ENCODE data around the gene NFATC1. TPM values are rescaled to one million over a fixed set of nuclear protein-coding genes. Genes with fewer than 3 reads are reported as not detected.

NFATC1 gene
- polyA plus RNA-seq, 2 donors: 1.3 to 1.9 TPM

DNA sequence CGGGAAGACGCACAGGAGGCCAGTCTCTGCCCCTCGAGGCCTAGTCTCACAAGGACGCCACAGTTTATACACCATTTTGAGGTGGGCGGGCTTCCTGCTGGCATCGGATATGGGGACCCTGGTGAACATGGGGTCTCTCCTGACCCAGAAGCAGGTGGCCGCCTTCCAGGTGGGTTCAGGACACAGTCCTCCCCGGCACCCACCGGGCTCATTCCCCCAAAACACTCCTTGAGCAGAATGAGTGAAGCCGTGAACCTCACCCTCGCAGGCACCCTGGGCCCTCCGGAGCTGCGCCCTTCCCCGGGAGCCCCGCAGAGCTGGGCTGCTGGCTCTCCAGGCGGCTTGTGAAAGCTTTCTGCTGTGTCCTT, 6.5 kb downstream of the NFATC1 start:
- H3K4me3 ChIP-seq (ENCODE audit: low read depth in 1 of 2, low read length in 2 of 2): no peak overlapping the region
- WGBS, 2 donors: 93 to 94% methylated on average over 16 of the region's 16 CpGs
- H3K36me3 ChIP-seq (ENCODE audit: control insufficient read depth in 2 of 2, insufficient read depth in 2 of 2, low read length in 1 of 2): no peaks in the 10 kb centered on the region
- H3K27ac ChIP-seq (ENCODE audit: low read depth in 2 of 2, low read length in 1 of 2): no peak overlapping the region
- no peaks in the 10 kb centered on the region for H3K9me3 ChIP-seq (ENCODE audit: control insufficient read depth in 2 of 2, insufficient read depth in 1 of 2, low read depth in 1 of 2, low read length in 1 of 2)
- H3K4me1 ChIP-seq (ENCODE audit: control insufficient read depth in 2 of 2, insufficient read depth in 2 of 2, low read length in 1 of 2): peaks cover 0 to 8% of the 10 kb centered on the region in 2 donors
- no peaks in the 10 kb centered on the region for H3K27me3 ChIP-seq (ENCODE audit: control insufficient read depth in 1 of 2, insufficient read depth in 2 of 2, low read length in 2 of 2)

GRCh38 chr18:79402977-79403722, 7.4 kb downstream of the NFATC1 start:
- Histone ChIP-seq H3K4me3 (ENCODE audit: low read depth in 1 of 2, low read length in 2 of 2) (no peak overlapping the region), H3K27ac (ENCODE audit: low read depth in 2 of 2, low read length in 1 of 2) (peak overlapping the region; percentile 37 to 40), H3K9me3 (ENCODE audit: control insufficient read depth in 2 of 2, insufficient read depth in 1 of 2, low read depth in 1 of 2, low read length in 1 of 2) (no peaks in the 10 kb centered on the region), H3K36me3 (ENCODE audit: control insufficient read depth in 2 of 2, insufficient read depth in 2 of 2, low read length in 1 of 2) (no peaks in the 10 kb centered on the region), H3K4me1 (ENCODE audit: control insufficient read depth in 2 of 2, insufficient read depth in 2 of 2, low read length in 1 of 2) (peaks cover 0 to 8% of the 10 kb centered on the region in 2 donors), H3K27me3 (ENCODE audit: control insufficient read depth in 1 of 2, insufficient read depth in 2 of 2, low read length in 2 of 2) (no peaks in the 10 kb centered on the region)
- 23 to 28% methylated on average over 27 of the region's 27 CpGs for WGBS, 2 donors

- Histone ChIP-seq H3K4me1 (ENCODE audit: control insufficient read depth in 2 of 2, insufficient read depth in 2 of 2, low read length in 1 of 2) (peaks cover 0 to 8% of the 10 kb centered on the region in 2 donors), H3K27me3 (ENCODE audit: control insufficient read depth in 1 of 2, insufficient read depth in 2 of 2, low read length in 2 of 2) (no peaks in the 10 kb centered on the region), H3K36me3 (ENCODE audit: control insufficient read depth in 2 of 2, insufficient read depth in 2 of 2, low read length in 1 of 2) (no peaks in the 10 kb centered on the region), H3K4me3 (ENCODE audit: low read depth in 1 of 2, low read length in 2 of 2) (no peak overlapping the region), H3K9me3 (ENCODE audit: control insufficient read depth in 2 of 2, insufficient read depth in 1 of 2, low read depth in 1 of 2, low read length in 1 of 2) (no peaks in the 10 kb centered on the region), H3K27ac (ENCODE audit: low read depth in 2 of 2, low read length in 1 of 2) (peak overlapping the region; percentile 33 to 34)
- WGBS, 2 donors: 61 to 66% methylated on average over 31 of the region's 31 CpGs
Measured at GRCh38 chr18:79403723-79404566, 8.2 kb downstream of the NFATC1 start.

GRCh38 chr18:79404567-79404910, 8.8 kb downstream of the NFATC1 start:
- Histone ChIP-seq H3K4me1 (ENCODE audit: control insufficient read depth in 2 of 2, insufficient read depth in 2 of 2, low read length in 1 of 2) (peaks cover 0 to 8% of the 10 kb centered on the region in 2 donors), H3K9me3 (ENCODE audit: control insufficient read depth in 2 of 2, insufficient read depth in 1 of 2, low read depth in 1 of 2, low read length in 1 of 2) (no peaks in the 10 kb centered on the region), H3K36me3 (ENCODE audit: control insufficient read depth in 2 of 2, insufficient read depth in 2 of 2, low read length in 1 of 2) (no peaks in the 10 kb centered on the region), H3K27ac (ENCODE audit: low read depth in 2 of 2, low read length in 1 of 2) (peak overlapping the region in 1 of 2 donors; percentile 34), H3K4me3 (ENCODE audit: low read depth in 1 of 2, low read length in 2 of 2) (no peak overlapping the region), H3K27me3 (ENCODE audit: control insufficient read depth in 1 of 2, insufficient read depth in 2 of 2, low read length in 2 of 2) (no peaks in the 10 kb centered on the region)
- WGBS, 2 donors: 81 to 84% methylated on average over 12 of the region's 12 CpGs

GRCh38 chr18:79405019-79405780, 9.5 kb downstream of the NFATC1 start:
- Histone ChIP-seq H3K9me3 (ENCODE audit: control insufficient read depth in 2 of 2, insufficient read depth in 1 of 2, low read depth in 1 of 2, low read length in 1 of 2) (no peaks in the 10 kb centered on the region), H3K27ac (ENCODE audit: low read depth in 2 of 2, low read length in 1 of 2) (peak overlapping the region; percentile 29 to 38), H3K36me3 (ENCODE audit: control insufficient read depth in 2 of 2, insufficient read depth in 2 of 2, low read length in 1 of 2) (no peaks in the 10 kb centered on the region), H3K4me1 (ENCODE audit: control insufficient read depth in 2 of 2, insufficient read depth in 2 of 2, low read length in 1 of 2) (peaks cover 0 to 8% of the 10 kb centered on the region in 2 donors), H3K4me3 (ENCODE audit: low read depth in 1 of 2, low read length in 2 of 2) (no peak overlapping the region), H3K27me3 (ENCODE audit: control insufficient read depth in 1 of 2, insufficient read depth in 2 of 2, low read length in 2 of 2) (no peaks in the 10 kb centered on the region)
- WGBS, 2 donors: 78 to 82% methylated on average over 23 of the region's 23 CpGs

- WGBS, 2 donors: 71 to 72% methylated on average over 27 of the region's 27 CpGs
- Histone ChIP-seq H3K27ac (ENCODE audit: low read depth in 2 of 2, low read length in 1 of 2) (peak overlapping the region; percentile 29 to 56), H3K36me3 (ENCODE audit: control insufficient read depth in 2 of 2, insufficient read depth in 2 of 2, low read length in 1 of 2) (peaks cover 0 to under 1% of the 10 kb centered on the region in 2 donors), H3K4me1 (ENCODE audit: control insufficient read depth in 2 of 2, insufficient read depth in 2 of 2, low read length in 1 of 2) (peaks cover 0 to 8% of the 10 kb centered on the region in 2 donors), H3K4me3 (ENCODE audit: low read depth in 1 of 2, low read length in 2 of 2) (no peak overlapping the region), H3K9me3 (ENCODE audit: control insufficient read depth in 2 of 2, insufficient read depth in 1 of 2, low read depth in 1 of 2, low read length in 1 of 2) (no peaks in the 10 kb centered on the region), H3K27me3 (ENCODE audit: control insufficient read depth in 1 of 2, insufficient read depth in 2 of 2, low read length in 2 of 2) (no peaks in the 10 kb centered on the region)
Measured at GRCh38 chr18:79405781-79406575, 10.2 kb downstream of the NFATC1 start.

GRCh38 chr18:79406708-79407107, 11.0 kb downstream of the NFATC1 start:
- Histone ChIP-seq H3K27ac (ENCODE audit: low read depth in 2 of 2, low read length in 1 of 2) (no peak overlapping the region), H3K36me3 (ENCODE audit: control insufficient read depth in 2 of 2, insufficient read depth in 2 of 2, low read length in 1 of 2) (peaks cover 0 to 2% of the 10 kb centered on the region in 2 donors), H3K9me3 (ENCODE audit: control insufficient read depth in 2 of 2, insufficient read depth in 1 of 2, low read depth in 1 of 2, low read length in 1 of 2) (no peaks in the 10 kb centered on the region), H3K4me3 (ENCODE audit: low read depth in 1 of 2, low read length in 2 of 2) (no peak overlapping the region), H3K4me1 (ENCODE audit: control insufficient read depth in 2 of 2, insufficient read depth in 2 of 2, low read length in 1 of 2) (peaks cover 0 to 7% of the 10 kb centered on the region in 2 donors), H3K27me3 (ENCODE audit: control insufficient read depth in 1 of 2, insufficient read depth in 2 of 2, low read length in 2 of 2) (no peaks in the 10 kb centered on the region)
- 96% methylated on average over 30 of the region's 30 CpGs for WGBS, 2 donors

DNA sequence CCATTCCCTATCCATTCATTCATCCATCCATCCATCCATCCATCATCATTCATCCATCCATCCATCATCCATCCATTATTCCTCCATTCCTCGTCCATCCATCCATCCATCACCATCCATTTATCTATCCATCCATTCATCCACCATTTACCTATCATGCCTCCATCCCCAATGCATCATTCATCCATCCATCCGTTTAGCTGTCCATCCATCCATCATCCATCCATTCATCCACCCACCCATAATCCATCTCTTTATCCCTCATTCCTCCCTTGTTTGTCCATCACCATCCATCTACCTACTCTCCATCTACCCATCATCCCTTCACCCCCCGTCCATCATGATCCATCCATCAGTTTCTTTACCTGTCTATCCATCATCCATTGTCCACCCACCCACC, 13.6 kb downstream of the NFATC1 start:
- H3K4me3 ChIP-seq (ENCODE audit: low read depth in 1 of 2, low read length in 2 of 2): no peak overlapping the region
- no peaks in the 10 kb centered on the region for H3K9me3 ChIP-seq (ENCODE audit: control insufficient read depth in 2 of 2, insufficient read depth in 1 of 2, low read depth in 1 of 2, low read length in 1 of 2)
- H3K27me3 ChIP-seq (ENCODE audit: control insufficient read depth in 1 of 2, insufficient read depth in 2 of 2, low read length in 2 of 2): no peaks in the 10 kb centered on the region
- peaks cover 0 to 5% of the 10 kb centered on the region in 2 donors for H3K36me3 ChIP-seq (ENCODE audit: control insufficient read depth in 2 of 2, insufficient read depth in 2 of 2, low read length in 1 of 2)
- 92 to 94% methylated on average over 3 of the region's 3 CpGs for WGBS, 2 donors
- no peak overlapping the region for H3K27ac ChIP-seq (ENCODE audit: low read depth in 2 of 2, low read length in 1 of 2)
- no peaks in the 10 kb centered on the region for H3K4me1 ChIP-seq (ENCODE audit: control insufficient read depth in 2 of 2, insufficient read depth in 2 of 2, low read length in 1 of 2)

DNA sequence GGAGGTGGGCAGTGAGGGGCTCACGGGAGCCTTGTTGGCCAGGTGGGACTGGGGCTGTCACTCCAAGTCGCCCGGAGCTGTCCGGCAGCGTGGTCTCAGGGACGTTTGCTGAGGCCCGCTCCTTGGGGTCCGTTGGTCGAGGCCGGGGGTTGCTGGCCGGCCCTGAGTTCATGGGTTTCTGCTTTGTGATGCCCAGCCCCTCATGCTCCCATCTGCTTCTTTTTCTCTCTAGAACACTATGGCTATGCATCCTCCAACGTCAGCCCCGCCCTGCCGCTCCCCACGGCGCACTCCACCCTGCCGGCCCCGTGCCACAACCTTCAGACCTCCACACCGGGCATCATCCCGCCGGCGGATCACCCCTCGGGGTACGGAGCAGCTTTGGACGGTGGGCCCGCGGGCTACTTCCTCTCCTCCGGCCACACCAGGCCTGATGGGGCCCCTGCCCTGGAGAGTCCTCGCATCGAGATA, 14.5 kb downstream of the NFATC1 start:
- no peaks in the 10 kb centered on the region for H3K9me3 ChIP-seq (ENCODE audit: control insufficient read depth in 2 of 2, insufficient read depth in 1 of 2, low read depth in 1 of 2, low read length in 1 of 2)
- WGBS, 2 donors: 94 to 97% methylated on average over 29 to 30 of the region's 30 CpGs
- no peak overlapping the region for H3K27ac ChIP-seq (ENCODE audit: low read depth in 2 of 2, low read length in 1 of 2)
- H3K36me3 ChIP-seq (ENCODE audit: control insufficient read depth in 2 of 2, insufficient read depth in 2 of 2, low read length in 1 of 2): peaks cover 0 to 5% of the 10 kb centered on the region in 2 donors
- H3K4me3 ChIP-seq (ENCODE audit: low read depth in 1 of 2, low read length in 2 of 2): no peak overlapping the region
- H3K4me1 ChIP-seq (ENCODE audit: control insufficient read depth in 2 of 2, insufficient read depth in 2 of 2, low read length in 1 of 2): no peaks in the 10 kb centered on the region
- no peaks in the 10 kb centered on the region for H3K27me3 ChIP-seq (ENCODE audit: control insufficient read depth in 1 of 2, insufficient read depth in 2 of 2, low read length in 2 of 2)
